ENCODE measurements around the gene DOC2B. TPM values are rescaled to one million over a fixed set of nuclear protein-coding genes. Genes with fewer than 3 reads are reported as not detected.

DOC2B gene
- total RNA-seq: not detected in 2 replicates

DNA sequence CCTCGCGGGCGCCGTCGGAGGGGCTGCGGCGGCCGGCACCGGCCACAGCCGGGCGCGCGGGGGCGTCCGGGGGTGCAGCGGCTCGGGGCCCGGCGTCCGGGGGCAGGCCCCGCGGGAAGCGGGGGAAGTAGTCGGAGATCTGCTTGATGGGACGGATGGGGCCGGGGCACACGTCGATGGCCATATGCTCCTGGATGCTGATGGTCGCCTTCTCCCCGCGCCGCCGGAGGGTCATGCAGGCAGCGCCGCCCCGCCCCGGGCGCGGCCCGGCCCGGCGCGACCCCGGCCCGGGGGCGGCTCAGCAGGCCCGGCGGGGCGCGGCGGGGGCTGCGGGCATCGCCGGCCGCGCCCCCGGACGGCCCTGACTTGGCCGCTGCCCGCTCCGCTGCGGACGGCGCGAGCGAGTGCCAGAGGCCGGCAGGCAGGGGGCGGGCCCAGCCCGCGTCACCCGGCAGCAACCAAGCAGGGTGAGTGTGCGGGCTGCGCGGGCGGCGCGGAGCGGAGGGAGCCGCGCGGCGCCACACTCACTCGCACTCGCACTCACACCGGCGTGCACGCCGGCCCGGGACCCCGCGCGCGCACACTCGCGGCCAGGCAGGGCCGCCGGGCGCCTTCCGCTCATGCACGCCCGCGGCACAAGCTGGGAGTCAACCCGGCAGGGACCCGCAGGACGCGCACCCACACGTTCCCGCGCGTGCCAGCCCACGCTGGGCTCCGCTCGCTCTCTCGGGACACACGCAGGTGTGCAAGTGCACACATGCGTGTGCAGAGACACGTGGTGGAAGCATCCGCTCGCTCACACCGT lies at the start of gene DOC2B:
Gene DOC2B (minus strand): TSS at position 406 of the 805 bp plus-strand sequence. CDS start 171 bp downstream, at position 235.

DNA sequence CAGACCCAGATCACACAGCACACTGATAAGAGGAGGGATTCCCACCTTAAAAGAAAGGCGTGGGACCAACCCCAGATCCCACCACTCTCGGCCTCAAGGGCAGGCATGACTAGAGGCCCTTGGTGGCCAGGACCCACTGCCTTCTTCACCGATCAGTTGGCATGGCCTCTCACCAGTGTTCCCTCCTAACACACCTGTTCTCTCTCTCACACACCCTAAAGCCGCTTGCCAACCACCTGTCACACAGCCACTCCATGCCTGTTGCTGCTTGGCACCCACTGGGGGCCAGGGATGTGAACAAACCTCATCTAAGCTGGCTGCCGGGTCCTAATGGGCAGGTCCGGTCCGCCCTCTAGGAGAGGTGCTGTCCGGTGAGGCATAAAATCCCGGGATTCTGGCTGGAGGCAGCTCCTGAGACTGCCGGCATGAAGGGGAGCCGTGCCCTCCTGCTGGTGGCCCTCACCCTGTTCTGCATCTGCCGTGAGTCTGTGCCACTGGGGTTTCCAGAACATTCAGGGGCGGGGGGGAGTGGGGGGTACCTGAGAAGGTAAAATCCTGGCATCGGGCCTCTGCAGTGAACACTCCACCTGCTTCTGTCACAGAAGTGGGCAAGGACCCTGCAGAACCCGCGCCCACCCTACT lies 44.2 kb downstream of the DOC2B start, which contains the start of gene SCGB1C2:
Gene SCGB1C2 (plus strand): TSS at position 404 of the 642 bp plus-strand sequence. CDS start 22 bp downstream, at position 426.

Other genes starting within 250 kb of the DOC2B start
- gene SCGB1C2, start 44.1 kb downstream of the DOC2B start, total RNA-seq: not detected in 2 replicates
- 0.75 and 0.92 TPM in 2 replicates for gene RPH3AL, start 171.2 kb upstream of the DOC2B start, total RNA-seq